Prostate gland (tissue), 2 donors: ENCODE data around the gene COMMD1.

Experiments used
- CTCF ChIP-seq, 4 experiments: fragments of 200-600 bp in 2 of 4; fragments of 450-650 bp in 2 of 4; sonication (generic) in 2 of 4; IDR thresholded peaks; 1 replicate in 3 of 4; 2 replicates in 1 of 4; pipeline ENCODE4 v1.5.1; 2016 to 2019; ENCODE audit warnings: antibody characterized with exemption in 4 of 4, mild to moderate bottlenecking in 2 of 4, moderate library complexity in 2 of 4
- POLR2A ChIP-seq: fragments of 450-650 bp; IDR thresholded peaks from one replicate; pipeline ENCODE4 v1.6.1; 2016; ENCODE audit warnings: antibody characterized with exemption, mild to moderate bottlenecking
- POLR2AphosphoS5 ChIP-seq: sonication (generic); formaldehyde crosslinking; IDR thresholded peaks from one replicate; pipeline ENCODE4 v1.6.1; 2017; ENCODE audit warnings: antibody characterized with exemption

GRCh38 chr2:61882850-61883249 is 22.6 kb upstream of the COMMD1 start:
- TF ChIP-seq CTCF (IDR thresholded peaks at IDR 0.05), result no peak
- TF ChIP-seq POLR2A, result no peak
- TF ChIP-seq POLR2AphosphoS5, result no peak
